ENCODE measurements around the gene TADA2A.
"Not testable (repeated sequence)": the region's sequence is repeated elsewhere in the genome, so short reads cannot be mapped to it uniquely, and the experiment has no call there.

The TADA2A gene

DNA sequence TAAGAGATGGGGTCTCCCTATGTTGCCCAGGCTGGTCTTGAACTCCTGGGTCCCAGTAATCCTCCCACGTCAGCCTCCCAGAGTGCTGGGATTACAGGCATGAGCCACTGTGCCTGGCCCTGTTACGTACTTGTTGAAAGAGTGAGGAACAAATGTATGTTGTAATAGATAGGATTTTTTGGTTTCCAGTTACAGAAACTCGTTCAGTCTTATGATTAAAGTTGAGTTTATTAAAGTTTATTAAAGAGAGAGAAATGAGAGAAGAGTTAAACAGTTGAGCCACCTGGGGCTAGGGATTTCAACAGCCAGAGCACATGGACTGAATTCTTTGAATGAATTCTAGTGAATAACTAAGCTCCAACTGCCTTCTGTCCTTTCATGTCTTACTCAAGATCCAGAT is 3.7 kb downstream of the TADA2A start:
- no peaks in the 10 kb centered on the region for H3K27me3 ChIP-seq (ENCODE audit: control insufficient read depth, insufficient read depth, low read length)
- H3K9ac ChIP-seq (ENCODE audit: low read length), result no peak overlapping the region
- H3K27ac ChIP-seq (ENCODE audit: low read depth, low read length), result no peak overlapping the region
- peaks cover 2% of the 10 kb centered on the region for H3K36me3 ChIP-seq (ENCODE audit: control insufficient read depth, insufficient read depth, low read length)
- H3K4me3 ChIP-seq (ENCODE audit: low read length), result no peak overlapping the region
- H3K4me1 ChIP-seq (ENCODE audit: control insufficient read depth, insufficient read depth, low read length), result no peaks in the 10 kb centered on the region

- Histone ChIP-seq H3K4me1 (ENCODE audit: control insufficient read depth, insufficient read depth, low read length) (no peaks in the 10 kb centered on the region), H3K36me3 (ENCODE audit: control insufficient read depth, insufficient read depth, low read length) (peaks cover 2% of the 10 kb centered on the region), H3K9ac (ENCODE audit: low read length) (no peak overlapping the region), H3K27me3 (ENCODE audit: control insufficient read depth, insufficient read depth, low read length) (no peaks in the 10 kb centered on the region), H3K27ac (ENCODE audit: low read depth, low read length) (no peak overlapping the region), H3K4me3 (ENCODE audit: low read length) (no peak overlapping the region)
Observed at GRCh38 chr17:37413875-37414519, 7.3 kb downstream of the TADA2A start.

DNA sequence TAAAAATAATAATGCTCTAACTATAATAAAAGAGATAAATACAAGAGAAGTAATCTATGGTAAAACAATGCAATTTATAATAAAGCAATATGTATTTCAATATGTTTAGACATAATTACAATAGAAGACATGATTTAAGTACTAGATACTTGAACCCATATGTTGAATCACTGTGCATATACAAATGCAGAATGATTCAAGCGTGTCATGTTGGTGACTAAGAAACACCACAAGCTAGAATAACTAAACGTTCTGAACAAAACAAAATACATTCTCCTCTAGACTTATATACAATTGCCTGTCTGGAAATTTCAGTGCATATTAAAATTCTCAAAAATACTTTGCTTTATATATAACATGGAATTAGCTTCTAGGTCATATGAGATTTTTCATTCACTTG is 11.2 kb downstream of the TADA2A start:
- Histone ChIP-seq H3K27me3 (ENCODE audit: control insufficient read depth, insufficient read depth, low read length) (no peaks in the 10 kb centered on the region), H3K4me3 (ENCODE audit: low read length) (no peak overlapping the region), H3K4me1 (ENCODE audit: control insufficient read depth, insufficient read depth, low read length) (no peaks in the 10 kb centered on the region), H3K27ac (ENCODE audit: low read depth, low read length) (no peak overlapping the region), H3K36me3 (ENCODE audit: control insufficient read depth, insufficient read depth, low read length) (peaks cover 2% of the 10 kb centered on the region), H3K9ac (ENCODE audit: low read length) (no peak overlapping the region)

- H3K4me1 ChIP-seq (ENCODE audit: control insufficient read depth, insufficient read depth, low read length), result no peaks in the 10 kb centered on the region
- H3K36me3 ChIP-seq (ENCODE audit: control insufficient read depth, insufficient read depth, low read length), result peaks cover 8% of the 10 kb centered on the region
- H3K4me3 ChIP-seq (ENCODE audit: low read length), result no peak overlapping the region
- no peaks in the 10 kb centered on the region for H3K27me3 ChIP-seq (ENCODE audit: control insufficient read depth, insufficient read depth, low read length)
- H3K27ac ChIP-seq (ENCODE audit: low read depth, low read length), result no peak overlapping the region
- no peak overlapping the region for H3K9ac ChIP-seq (ENCODE audit: low read length)
Observed at GRCh38 chr17:37422971-37423625, 16.4 kb downstream of the TADA2A start.

GRCh38 chr17:37425268-37425667 is 18.6 kb downstream of the TADA2A start:
- peaks cover 13% of the 10 kb centered on the region for H3K36me3 ChIP-seq (ENCODE audit: control insufficient read depth, insufficient read depth, low read length)
- no peak overlapping the region for H3K9ac ChIP-seq (ENCODE audit: low read length)
- no peaks in the 10 kb centered on the region for H3K27me3 ChIP-seq (ENCODE audit: control insufficient read depth, insufficient read depth, low read length)
- H3K4me1 ChIP-seq (ENCODE audit: control insufficient read depth, insufficient read depth, low read length), result no peaks in the 10 kb centered on the region
- H3K4me3 ChIP-seq (ENCODE audit: low read length), result no peak overlapping the region
- H3K27ac ChIP-seq (ENCODE audit: low read depth, low read length), result no peak overlapping the region

DNA sequence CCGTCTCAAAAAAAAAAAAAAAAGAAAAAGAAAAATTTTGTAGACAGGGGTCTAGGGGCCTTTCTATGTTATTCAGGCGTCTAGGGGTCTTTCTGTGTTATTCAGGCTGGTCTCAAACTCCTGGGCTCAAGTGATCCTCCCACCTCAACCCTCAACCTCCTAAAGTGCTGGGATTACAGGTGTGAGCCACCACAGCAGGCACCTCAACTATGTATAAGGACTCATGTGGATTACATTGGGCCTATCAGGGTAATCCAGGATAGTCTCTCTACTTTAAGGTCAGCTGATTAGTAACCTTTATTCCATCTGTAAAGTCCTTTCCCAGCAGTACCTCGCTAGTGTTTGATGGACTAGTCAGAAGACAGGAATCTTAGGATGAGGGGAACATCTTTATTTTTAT is 22.4 kb downstream of the TADA2A start:
- Histone ChIP-seq H3K27me3 (ENCODE audit: control insufficient read depth, insufficient read depth, low read length) (no peaks in the 10 kb centered on the region), H3K4me3 (ENCODE audit: low read length) (no peak overlapping the region), H3K9ac (ENCODE audit: low read length) (no peak overlapping the region), H3K36me3 (ENCODE audit: control insufficient read depth, insufficient read depth, low read length) (peaks cover 13% of the 10 kb centered on the region), H3K27ac (ENCODE audit: low read depth, low read length) (no peak overlapping the region), H3K4me1 (ENCODE audit: control insufficient read depth, insufficient read depth, low read length) (no peaks in the 10 kb centered on the region)

DNA sequence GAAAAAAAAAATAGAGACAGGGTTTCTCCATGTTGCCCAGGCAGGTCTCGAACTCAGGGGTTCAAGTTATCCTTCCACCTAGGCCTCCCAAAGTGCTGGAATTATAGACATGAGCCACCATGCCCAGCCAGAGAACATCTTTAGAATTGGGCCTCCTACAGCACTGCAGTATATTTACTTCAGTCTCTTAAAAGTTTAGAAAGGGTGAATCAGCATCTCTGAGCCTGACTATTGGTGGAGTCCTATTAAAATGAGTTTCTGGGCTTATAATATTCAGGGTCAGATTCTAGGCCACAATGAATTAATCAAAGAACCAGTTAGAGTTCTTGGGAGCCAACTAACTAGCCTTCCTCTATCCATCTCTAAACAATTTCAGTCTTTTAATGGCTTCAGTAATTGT is 22.8 kb downstream of the TADA2A start:
- Histone ChIP-seq H3K27me3 (ENCODE audit: control insufficient read depth, insufficient read depth, low read length) (no peaks in the 10 kb centered on the region), H3K27ac (ENCODE audit: low read depth, low read length) (no peak overlapping the region), H3K4me1 (ENCODE audit: control insufficient read depth, insufficient read depth, low read length) (no peaks in the 10 kb centered on the region), H3K4me3 (ENCODE audit: low read length) (no peak overlapping the region), H3K36me3 (ENCODE audit: control insufficient read depth, insufficient read depth, low read length) (peaks cover 13% of the 10 kb centered on the region), H3K9ac (ENCODE audit: low read length) (no peak overlapping the region)

- Histone ChIP-seq H3K36me3 (ENCODE audit: control insufficient read depth, insufficient read depth, low read length) (peaks cover 10% of the 10 kb centered on the region), H3K27ac (ENCODE audit: low read depth, low read length) (no peak overlapping the region), H3K9ac (ENCODE audit: low read length) (no peak overlapping the region), H3K27me3 (ENCODE audit: control insufficient read depth, insufficient read depth, low read length) (no peaks in the 10 kb centered on the region), H3K4me1 (ENCODE audit: control insufficient read depth, insufficient read depth, low read length) (no peaks in the 10 kb centered on the region), H3K4me3 (ENCODE audit: low read length) (no peak overlapping the region)
Observed at GRCh38 chr17:37430051-37430627, 23.5 kb downstream of the TADA2A start.

DNA sequence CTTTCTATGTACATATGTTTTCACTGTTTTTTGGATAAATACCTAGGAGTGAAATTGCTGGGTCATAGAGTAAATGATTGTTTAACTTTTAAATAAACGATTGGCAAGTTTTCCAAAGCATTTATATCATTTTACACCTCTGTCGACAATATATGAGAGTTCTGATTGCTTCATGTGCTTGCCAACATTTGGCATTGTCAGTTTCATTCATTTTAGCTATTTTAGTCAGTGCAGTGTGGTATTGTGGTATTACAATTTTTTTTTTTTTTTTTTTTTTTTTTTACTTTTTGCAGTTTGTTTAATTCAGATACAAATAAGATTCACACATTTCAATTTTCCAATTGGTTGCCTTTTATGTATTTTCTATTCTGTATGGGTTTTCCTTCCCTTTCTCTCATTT is 26.0 kb downstream of the TADA2A start:
- no peak overlapping the region for H3K27ac ChIP-seq (ENCODE audit: low read depth, low read length)
- peaks cover 5% of the 10 kb centered on the region for H3K36me3 ChIP-seq (ENCODE audit: control insufficient read depth, insufficient read depth, low read length)
- H3K4me3 ChIP-seq (ENCODE audit: low read length), result no peak overlapping the region
- no peaks in the 10 kb centered on the region for H3K4me1 ChIP-seq (ENCODE audit: control insufficient read depth, insufficient read depth, low read length)
- no peaks in the 10 kb centered on the region for H3K27me3 ChIP-seq (ENCODE audit: control insufficient read depth, insufficient read depth, low read length)
- H3K9ac ChIP-seq (ENCODE audit: low read length), result no peak overlapping the region

DNA sequence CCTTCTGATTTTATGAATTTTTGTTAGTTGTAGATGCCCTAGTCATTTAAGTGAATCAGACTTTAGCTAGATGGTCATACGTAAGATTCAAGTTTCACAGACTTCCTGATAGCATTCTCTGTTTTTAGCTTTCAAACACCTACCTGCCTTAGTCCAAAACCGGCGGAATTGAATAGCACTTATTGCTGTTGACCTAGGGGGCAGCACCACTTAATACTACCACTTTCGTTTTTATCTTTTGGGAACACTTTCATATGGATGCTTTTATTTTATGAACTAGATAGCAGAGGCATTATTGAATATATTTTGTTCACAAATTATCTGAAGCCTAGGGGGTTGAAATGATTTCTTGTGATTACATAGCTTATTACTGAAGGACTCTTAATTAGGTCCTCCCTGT is 31.5 kb downstream of the TADA2A start:
- peaks cover 15% of the 10 kb centered on the region for H3K36me3 ChIP-seq (ENCODE audit: control insufficient read depth, insufficient read depth, low read length)
- no peak overlapping the region for H3K4me3 ChIP-seq (ENCODE audit: low read length)
- no peak overlapping the region for H3K27ac ChIP-seq (ENCODE audit: low read depth, low read length)
- no peak overlapping the region for H3K9ac ChIP-seq (ENCODE audit: low read length)
- no peaks in the 10 kb centered on the region for H3K27me3 ChIP-seq (ENCODE audit: control insufficient read depth, insufficient read depth, low read length)
- H3K4me1 ChIP-seq (ENCODE audit: control insufficient read depth, insufficient read depth, low read length), result no peaks in the 10 kb centered on the region

GRCh38 chr17:37440424-37440823 is 33.7 kb downstream of the TADA2A start:
- Histone ChIP-seq H3K27me3 (ENCODE audit: control insufficient read depth, insufficient read depth, low read length) (no peaks in the 10 kb centered on the region), H3K4me1 (ENCODE audit: control insufficient read depth, insufficient read depth, low read length) (no peaks in the 10 kb centered on the region), H3K4me3 (ENCODE audit: low read length) (no peak overlapping the region), H3K9ac (ENCODE audit: low read length) (no peak overlapping the region), H3K27ac (ENCODE audit: low read depth, low read length) (no peak overlapping the region), H3K36me3 (ENCODE audit: control insufficient read depth, insufficient read depth, low read length) (peaks cover 15% of the 10 kb centered on the region)

DNA sequence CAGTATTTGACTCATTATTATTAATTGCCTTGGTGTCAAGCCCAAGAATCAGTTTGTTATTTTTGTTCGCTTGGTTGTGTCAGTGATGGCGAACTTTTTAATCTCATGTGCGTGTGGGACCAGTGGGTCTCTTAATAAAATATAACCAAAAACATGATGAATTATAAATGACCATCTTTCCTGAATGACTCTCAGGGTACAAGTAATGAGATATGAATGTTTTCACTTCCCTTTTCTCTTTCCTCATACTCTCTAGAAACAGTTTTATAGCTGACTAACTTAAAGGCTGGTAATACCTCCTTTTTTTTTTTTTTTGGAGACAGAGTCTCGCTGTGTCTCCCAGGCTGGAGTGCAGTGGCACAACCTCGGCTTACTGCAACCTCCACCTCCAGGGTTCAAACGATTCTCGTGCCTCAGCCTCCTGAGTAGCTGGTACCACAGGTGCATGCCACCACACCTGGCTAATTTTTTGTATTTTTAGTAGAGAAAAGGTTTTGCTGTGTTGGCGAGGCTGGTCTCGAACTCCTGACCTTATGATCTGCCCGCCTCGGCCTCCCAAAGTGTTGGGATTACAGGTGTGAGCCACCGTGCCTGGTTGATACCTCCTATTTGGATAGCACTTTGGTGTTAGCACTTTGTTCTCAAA is 34.8 kb downstream of the TADA2A start:
- not testable (repeated sequence) for H3K9ac ChIP-seq (ENCODE audit: low read length); H3K27me3 ChIP-seq (ENCODE audit: control insufficient read depth, insufficient read depth, low read length); H3K27ac ChIP-seq (ENCODE audit: low read depth, low read length); H3K4me1 ChIP-seq (ENCODE audit: control insufficient read depth, insufficient read depth, low read length); H3K4me3 ChIP-seq (ENCODE audit: low read length)
- peaks cover 15% of the 10 kb centered on the region for H3K36me3 ChIP-seq (ENCODE audit: control insufficient read depth, insufficient read depth, low read length)

Data from rectal smooth muscle tissue (tissue), 1 donor.